GM19455 (cell line): ENCODE data around the gene ARHGEF11.
"Not testable (repeated sequence)": the region's sequence is repeated elsewhere in the genome, so short reads cannot be mapped to it uniquely, and the experiment has no call there.

Experiments used
- ATAC-seq: cut with Tn5 transposase; IDR thresholded peaks from one replicate; pipeline ENCODE4 v1.9.1; 2021; ENCODE audit not compliant: unreplicated experiment

The ARHGEF11 gene

GRCh38 chr1:157055729-157056128 is 10.2 kb upstream of the ARHGEF11 start:
- ATAC-seq: not testable (repeated sequence)

GRCh38 chr1:157050836-157051235 is 5.3 kb upstream of the ARHGEF11 start:
- ATAC-seq: no peak

GRCh38 chr1:157047062-157047410 is 1.5 kb upstream of the ARHGEF11 start:
- ATAC-seq: no peak

GRCh38 chr1:157044326-157044725 is 1.2 kb downstream of the ARHGEF11 start:
- no peak for ATAC-seq

GRCh38 chr1:157043685-157044084 is 1.9 kb downstream of the ARHGEF11 start:
- ATAC-seq: no peak

GRCh38 chr1:157042846-157043245 is 2.7 kb downstream of the ARHGEF11 start:
- no peak for ATAC-seq

- ATAC-seq: no peak
Measured at GRCh38 chr1:157040802-157041201, 4.7 kb downstream of the ARHGEF11 start.

GRCh38 chr1:157035121-157035520 is 10.4 kb downstream of the ARHGEF11 start:
- ATAC-seq: no peak

- ATAC-seq: no peak
Measured at GRCh38 chr1:157034137-157034800, 11.3 kb downstream of the ARHGEF11 start.

GRCh38 chr1:157033357-157033876 is 12.1 kb downstream of the ARHGEF11 start:
- no peak for ATAC-seq

- ATAC-seq: no peak
Measured at GRCh38 chr1:157032303-157032702, 13.2 kb downstream of the ARHGEF11 start.

GRCh38 chr1:157030728-157031127 is 14.8 kb downstream of the ARHGEF11 start:
- ATAC-seq: no peak

- ATAC-seq: no peak
Measured at GRCh38 chr1:157028674-157029073, 16.9 kb downstream of the ARHGEF11 start.

- ATAC-seq: no peak
Measured at GRCh38 chr1:157025856-157026255, 19.7 kb downstream of the ARHGEF11 start.

GRCh38 chr1:157025385-157025784 is 20.2 kb downstream of the ARHGEF11 start:
- no peak for ATAC-seq

- ATAC-seq: no peak
Measured at GRCh38 chr1:157021688-157022087, 23.9 kb downstream of the ARHGEF11 start.

- no peak for ATAC-seq
Measured at GRCh38 chr1:157019457-157019856, 26.1 kb downstream of the ARHGEF11 start.

GRCh38 chr1:157011845-157012244 is 33.7 kb downstream of the ARHGEF11 start:
- ATAC-seq: no peak

GRCh38 chr1:157008502-157008901 is 37.0 kb downstream of the ARHGEF11 start:
- ATAC-seq: no peak

- no peak for ATAC-seq
Measured at GRCh38 chr1:157007306-157007705, 38.2 kb downstream of the ARHGEF11 start.

- no peak for ATAC-seq
Measured at GRCh38 chr1:157006676-157007075, 38.9 kb downstream of the ARHGEF11 start.

GRCh38 chr1:157005965-157006364 is 39.6 kb downstream of the ARHGEF11 start:
- no peak for ATAC-seq

GRCh38 chr1:157004806-157005205 is 40.7 kb downstream of the ARHGEF11 start:
- no peak for ATAC-seq
